Bronchial epithelial cell (primary cell): ENCODE results near the gene CAMK1G. TPM values are rescaled to one million over a fixed set of nuclear protein-coding genes. Genes with fewer than 3 reads are reported as not detected.
A peak's percentile ranks its signal among the peaks of the same experiment; 100 is the strongest.

ENCODE experiments used
- DNase-seq: peaks from one replicate; pipeline ENCODE4 v3.0.0-alpha.2; 2010; ENCODE audit warnings: low read depth
- FAIRE-seq: peaks from 2 replicates; lab custom pipeline; 2011; peaks lifted over from hg19 to GRCh38; lab: Jason Lieb, UNC
- H3K27me3 ChIP-seq: 2 replicates; pipeline ENCODE4 v1.5.1; 2011; ENCODE audit warnings: low read length; ENCODE audit not compliant: control insufficient read depth, insufficient read depth
- H3K36me3 ChIP-seq: 2 replicates; pipeline ENCODE4 v1.5.1; 2011; ENCODE audit warnings: low read length; ENCODE audit not compliant: control insufficient read depth, insufficient read depth
- H3K4me3 ChIP-seq: 2 replicates; pipeline ENCODE4 v1.5.1; 2011; ENCODE audit warnings: mild to moderate bottlenecking, low read depth, low read length, control low read depth
- CTCF ChIP-seq: IDR thresholded peaks from 2 replicates; pipeline ENCODE4 v1.5.1; 2011; ENCODE audit warnings: mild to moderate bottlenecking, moderate library complexity, low read length, control low read depth, inconsistent platforms; ENCODE audit not compliant: insufficient read depth, severe bottlenecking
- total RNA-seq: library from RNA; depleted of rRNA; stranded (reverse); fragments of >200 nt; gene quantifications from 2 replicates; pipeline ENCODE4 v1.2.1, GENCODE V29; 2014

CAMK1G gene
- total RNA-seq, 1 donor from 2014 or later, result not detected

- H3K4me3 ChIP-seq, result no peak overlapping the region
Measured at GRCh38 chr1:209565759-209566678, 17.5 kb upstream of the CAMK1G start.

DNA sequence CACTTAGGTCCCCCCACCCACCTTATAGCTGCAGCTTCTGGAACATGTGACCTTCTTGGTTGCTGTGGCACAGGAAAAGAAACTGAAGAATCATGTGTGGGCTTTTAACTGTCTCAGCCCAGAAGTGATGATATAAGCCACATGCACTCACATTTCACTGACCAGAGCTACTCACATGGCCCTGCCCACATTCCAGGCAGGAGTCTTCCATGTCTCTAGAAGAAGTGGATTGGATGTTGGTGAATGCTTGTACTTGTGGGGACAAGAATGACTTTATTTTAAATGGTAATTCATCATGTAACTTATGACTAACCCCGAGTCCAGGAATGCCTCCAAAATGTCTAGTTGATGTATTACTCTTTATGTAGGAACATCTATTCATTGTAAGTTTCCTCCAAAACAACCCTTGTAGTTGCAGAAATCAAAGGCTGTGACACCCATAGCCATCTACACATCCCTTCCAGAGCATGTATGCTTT, 15.8 kb upstream of the CAMK1G start:
- DNase-seq (peak; percentile 91), FAIRE-seq (peak; percentile 76)

More at GRCh38 chr1:209565759-209566678, 17.5 kb upstream of the CAMK1G start:
- Histone ChIP-seq H3K27me3 (no peaks in the 10 kb centered on the region), H3K36me3 (no peaks in the 10 kb centered on the region)
- FAIRE-seq (no peak), DNase-seq (peak; percentile 78)
- peak; percentile 80 for TF ChIP-seq CTCF

DNA sequence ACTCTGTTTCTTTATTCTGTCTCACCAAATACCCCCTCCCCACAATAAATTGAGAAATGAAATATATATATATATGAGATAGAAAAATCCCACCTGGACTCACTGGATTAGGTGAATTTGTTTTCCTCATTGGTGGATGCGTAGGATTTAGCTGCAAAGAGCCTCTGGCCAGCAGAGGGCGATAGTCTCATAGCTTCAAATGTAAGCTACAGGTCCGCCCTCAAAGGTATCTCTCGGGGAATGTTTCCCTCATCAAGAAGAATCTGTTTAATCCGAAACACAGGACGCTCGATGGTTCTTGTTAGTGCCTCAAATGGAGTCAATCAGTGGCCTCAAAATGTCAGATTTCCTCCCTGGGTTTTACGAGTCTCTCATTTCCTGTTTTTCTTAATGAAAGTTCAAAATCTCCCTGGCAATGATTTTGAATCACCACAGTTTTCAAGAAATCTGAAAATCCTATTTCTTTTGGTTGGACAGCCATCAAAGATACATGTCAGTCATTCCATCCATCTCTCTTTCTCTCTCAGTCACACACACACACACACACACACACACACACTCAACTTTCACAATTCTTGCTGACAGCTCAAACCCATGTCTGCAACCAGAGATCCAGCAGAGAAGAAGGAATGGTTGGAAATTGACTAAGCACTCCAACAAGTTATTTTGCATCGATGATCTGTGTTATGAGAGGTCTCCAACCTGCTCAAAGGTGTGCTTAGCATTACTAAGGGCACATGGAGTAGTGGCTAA, 13.9 kb upstream of the CAMK1G start:
- FAIRE-seq (peak; percentile 77), DNase-seq (peak; percentile 84)
- H3K36me3 ChIP-seq, result no peaks in the 10 kb centered on the region
- peak; percentile 83 for TF ChIP-seq CTCF
- H3K27me3 ChIP-seq, result peaks cover 6% of the 10 kb centered on the region
- H3K4me3 ChIP-seq, result no peak overlapping the region

More for the DNA sequence above, 15.8 kb upstream of the CAMK1G start:
- no peak for TF ChIP-seq CTCF
- Histone ChIP-seq H3K36me3 (no peaks in the 10 kb centered on the region), H3K27me3 (no peaks in the 10 kb centered on the region), H3K4me3 (no peak overlapping the region)

DNA sequence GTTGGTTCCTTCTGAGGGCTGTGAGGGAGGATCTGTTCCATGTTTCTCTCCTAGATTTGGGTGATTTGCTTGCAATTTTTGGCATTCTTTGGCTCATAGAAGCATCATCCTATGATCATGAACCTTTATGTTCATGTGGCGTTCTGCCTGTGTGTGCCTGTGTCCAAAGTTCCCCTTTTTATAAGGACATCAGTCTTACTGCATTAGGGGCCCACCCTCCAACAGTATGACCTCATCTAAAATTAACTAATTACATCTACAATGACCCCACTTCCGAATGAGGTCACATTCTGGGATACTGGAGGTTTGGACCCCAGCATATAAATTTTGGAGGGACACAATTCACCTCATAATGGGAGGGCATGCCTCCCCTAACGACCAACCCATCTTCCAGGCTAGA, 12.8 kb upstream of the CAMK1G start:
- DNase-seq, result no peak
- H3K36me3 ChIP-seq, result no peaks in the 10 kb centered on the region
- H3K27me3 ChIP-seq, result peaks cover 10% of the 10 kb centered on the region
- TF ChIP-seq CTCF, result no peak
- FAIRE-seq, result no peak
- no peak overlapping the region for H3K4me3 ChIP-seq

- H3K4me3 ChIP-seq, result no peak overlapping the region
- TF ChIP-seq CTCF, result peak; percentile 98
- peak; percentile 73 for DNase-seq
- peaks cover 10% of the 10 kb centered on the region for H3K27me3 ChIP-seq
- FAIRE-seq, result no peak
- H3K36me3 ChIP-seq, result no peaks in the 10 kb centered on the region
Measured at GRCh38 chr1:209576392-209577197, 6.9 kb upstream of the CAMK1G start.
